IPS-20b (cell line): ENCODE results near the gene RAB30.

Experiments
- H3K27ac ChIP-seq: one replicate; pipeline ENCODE4 v1.5.1; 2013; ENCODE audit warnings: low read length
- H3K27me3 ChIP-seq: 2 replicates; pipeline ENCODE4 v1.6.1; 2013; ENCODE audit warnings: mild to moderate bottlenecking, low read length, inconsistent platforms; ENCODE audit not compliant: insufficient read depth
- H3K36me3 ChIP-seq: 2 replicates; pipeline ENCODE4 v1.6.1; 2013; ENCODE audit warnings: low read depth, mild to moderate bottlenecking, inconsistent platforms, low read length, moderate library complexity; ENCODE audit not compliant: insufficient read depth
- H3K4me1 ChIP-seq: 2 replicates; pipeline ENCODE4 v1.6.1; 2013; ENCODE audit warnings: mild to moderate bottlenecking, control low read depth, inconsistent platforms, low read length, moderate library complexity; ENCODE audit not compliant: insufficient read depth
- H3K4me3 ChIP-seq: 2 replicates; pipeline ENCODE4 v1.5.1; 2013; ENCODE audit warnings: mild to moderate bottlenecking, low read length, inconsistent platforms
- H3K9ac ChIP-seq: 2 replicates; pipeline ENCODE4 v1.6.1; 2013; ENCODE audit warnings: low read depth, mild to moderate bottlenecking, inconsistent platforms, low read length, moderate library complexity
- H3K9me3 ChIP-seq: 2 replicates; pipeline ENCODE4 v1.6.1; 2013; ENCODE audit warnings: mild to moderate bottlenecking, low read depth, low read length, inconsistent platforms; ENCODE audit not compliant: insufficient read depth

RAB30 gene

GRCh38 chr11:82994604-82995230 is 77.0 kb downstream of the RAB30 start:
- Histone ChIP-seq H3K27me3 (no peaks in the 10 kb centered on the region), H3K4me3 (no peak overlapping the region), H3K36me3 (no peaks in the 10 kb centered on the region), H3K9ac (no peak overlapping the region), H3K9me3 (no peaks in the 10 kb centered on the region), H3K27ac (no peak overlapping the region), H3K4me1 (no peaks in the 10 kb centered on the region)

- H3K27ac ChIP-seq = no peak overlapping the region
- H3K9ac ChIP-seq = no peak overlapping the region
- H3K4me3 ChIP-seq = no peak overlapping the region
- H3K36me3 ChIP-seq = no peaks in the 10 kb centered on the region
- no peaks in the 10 kb centered on the region for H3K27me3 ChIP-seq
- H3K9me3 ChIP-seq = no peaks in the 10 kb centered on the region
- H3K4me1 ChIP-seq = no peaks in the 10 kb centered on the region
Measured at GRCh38 chr11:82992223-82992622, 79.5 kb downstream of the RAB30 start.

DNA sequence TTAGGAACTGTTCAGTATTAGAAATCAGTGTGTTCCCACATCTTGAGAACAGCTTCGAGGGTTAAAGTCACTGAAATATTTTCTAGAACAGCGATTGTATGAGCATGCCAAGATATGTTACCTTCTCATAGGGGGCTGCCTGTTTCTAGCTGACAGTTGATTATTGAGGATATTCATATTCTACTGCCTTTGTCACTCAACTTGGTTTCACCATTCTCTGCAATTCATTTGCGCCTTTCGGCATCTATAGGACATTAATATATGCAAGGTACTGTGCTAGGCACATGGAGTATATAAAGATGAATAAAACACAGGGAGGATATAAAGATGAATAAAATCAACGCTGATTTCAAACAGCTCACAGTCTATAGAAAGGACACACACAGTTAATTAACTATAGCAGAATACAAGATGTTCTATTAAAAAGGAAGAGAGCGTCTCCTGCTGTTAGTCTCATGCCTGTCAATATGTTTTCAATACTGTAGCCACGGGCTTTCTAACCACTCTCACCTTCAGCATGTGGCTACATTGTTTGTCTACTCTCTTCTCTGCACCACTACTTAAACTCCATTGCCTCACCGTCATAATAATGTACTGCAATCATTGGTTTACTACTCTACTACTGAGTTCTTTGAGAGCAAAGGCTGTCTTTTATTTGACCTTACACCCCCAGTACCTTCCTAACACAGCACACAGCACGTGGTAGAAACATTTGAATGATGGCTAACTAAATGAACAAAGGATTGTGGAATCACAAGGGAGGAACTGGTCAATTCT is 81.9 kb downstream of the RAB30 start:
- H3K9ac ChIP-seq = no peak overlapping the region

GRCh38 chr11:82988936-82989627 is 82.6 kb downstream of the RAB30 start:
- no peaks in the 10 kb centered on the region for H3K27me3 ChIP-seq
- H3K4me1 ChIP-seq = no peaks in the 10 kb centered on the region
- no peaks in the 10 kb centered on the region for H3K9me3 ChIP-seq
- H3K36me3 ChIP-seq = no peaks in the 10 kb centered on the region
- no peak overlapping the region for H3K27ac ChIP-seq
- H3K9ac ChIP-seq = no peak overlapping the region
- no peak overlapping the region for H3K4me3 ChIP-seq

More for the DNA sequence above, 81.9 kb downstream of the RAB30 start:
- Histone ChIP-seq H3K4me3 (no peak overlapping the region), H3K9me3 (no peaks in the 10 kb centered on the region), H3K27ac (no peak overlapping the region), H3K27me3 (no peaks in the 10 kb centered on the region), H3K4me1 (no peaks in the 10 kb centered on the region), H3K36me3 (no peaks in the 10 kb centered on the region)

DNA sequence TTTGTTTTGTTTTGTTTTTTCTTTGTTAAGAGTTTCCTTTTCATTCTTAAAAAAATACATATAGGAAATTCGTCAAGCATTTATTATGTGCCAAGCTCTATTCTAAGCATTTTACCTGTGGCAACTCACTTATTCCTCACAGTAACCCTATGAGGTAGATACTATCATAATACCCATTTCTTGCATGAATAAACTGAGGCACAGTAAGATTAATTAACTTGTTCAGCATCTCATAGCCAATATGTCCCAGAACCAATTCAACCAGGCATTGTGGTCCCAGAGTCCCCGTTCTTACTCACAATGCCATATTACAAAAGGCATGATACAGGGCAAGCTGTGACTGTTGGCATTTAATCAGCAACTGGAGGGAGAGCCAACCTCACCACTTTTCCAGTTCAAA is 83.7 kb downstream of the RAB30 start:
- no peaks in the 10 kb centered on the region for H3K4me1 ChIP-seq
- H3K36me3 ChIP-seq = no peaks in the 10 kb centered on the region
- H3K27ac ChIP-seq = no peak overlapping the region
- no peaks in the 10 kb centered on the region for H3K9me3 ChIP-seq
- no peak overlapping the region for H3K4me3 ChIP-seq
- H3K9ac ChIP-seq = no peak overlapping the region
- H3K27me3 ChIP-seq = no peaks in the 10 kb centered on the region

DNA sequence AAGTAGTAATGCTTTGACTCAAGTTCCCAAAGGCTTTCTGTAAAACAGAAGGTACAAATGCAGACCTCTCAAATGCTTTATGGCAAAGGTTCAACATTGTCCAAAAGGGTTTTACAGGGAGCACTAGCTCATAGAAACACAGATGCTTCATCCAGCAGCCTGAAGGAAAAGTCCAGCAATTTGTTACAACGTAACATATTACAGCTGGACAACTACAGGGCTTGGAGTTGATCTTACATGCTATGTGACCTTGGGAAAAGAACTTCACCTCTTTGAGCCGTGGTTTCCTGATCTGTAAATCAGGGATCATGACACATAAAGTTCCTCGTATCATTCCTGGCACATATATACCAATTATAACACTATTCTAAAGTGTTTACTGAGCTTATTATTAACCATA is 85.3 kb downstream of the RAB30 start:
- H3K9ac ChIP-seq = no peak overlapping the region
- no peak overlapping the region for H3K27ac ChIP-seq
- H3K36me3 ChIP-seq = no peaks in the 10 kb centered on the region
- H3K4me1 ChIP-seq = no peaks in the 10 kb centered on the region
- H3K4me3 ChIP-seq = no peak overlapping the region
- no peaks in the 10 kb centered on the region for H3K27me3 ChIP-seq
- no peaks in the 10 kb centered on the region for H3K9me3 ChIP-seq

DNA sequence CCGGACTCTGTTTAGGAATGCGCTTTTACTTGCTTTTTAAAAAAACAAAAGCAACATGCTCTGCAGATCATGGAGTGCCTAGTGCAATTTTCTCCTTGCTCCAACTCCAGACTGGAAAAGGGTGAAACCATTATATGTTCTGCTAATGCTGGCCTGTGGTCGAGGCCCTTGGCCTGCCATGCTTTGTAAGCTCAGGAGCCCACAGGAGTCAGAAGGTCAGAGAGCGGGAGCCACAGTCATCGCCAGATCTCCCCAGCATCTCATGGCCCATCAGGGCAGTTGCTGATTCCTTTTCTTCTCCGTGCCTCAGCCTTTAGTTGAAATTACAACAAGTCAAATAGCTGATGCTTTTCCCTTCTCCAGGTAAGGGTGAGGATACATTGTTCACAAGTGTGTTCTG is 89.8 kb downstream of the RAB30 start:
- H3K36me3 ChIP-seq = no peaks in the 10 kb centered on the region
- no peaks in the 10 kb centered on the region for H3K4me1 ChIP-seq
- H3K9ac ChIP-seq = no peak overlapping the region
- no peak overlapping the region for H3K4me3 ChIP-seq
- no peak overlapping the region for H3K27ac ChIP-seq
- no peaks in the 10 kb centered on the region for H3K27me3 ChIP-seq
- H3K9me3 ChIP-seq = no peaks in the 10 kb centered on the region

DNA sequence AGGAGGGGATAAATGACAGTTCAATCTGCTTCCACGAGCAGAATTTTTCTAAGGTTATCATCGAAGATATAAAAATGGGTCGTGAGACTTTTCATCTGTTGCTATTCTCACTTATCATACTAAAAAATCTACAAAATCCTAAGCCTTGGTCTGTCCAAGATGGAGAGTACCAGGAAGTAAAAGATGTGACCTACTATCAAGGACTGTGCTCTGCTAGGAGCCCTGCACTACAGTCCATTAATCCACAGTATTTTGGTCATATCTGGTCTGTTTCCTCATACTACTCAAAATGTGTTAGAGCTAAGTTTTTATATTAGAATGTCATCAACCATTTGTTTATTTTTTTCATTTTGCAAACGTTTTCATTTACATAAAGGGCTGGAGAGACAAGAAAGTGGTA is 90.8 kb downstream of the RAB30 start:
- Histone ChIP-seq H3K9me3 (no peaks in the 10 kb centered on the region), H3K27ac (no peak overlapping the region), H3K9ac (no peak overlapping the region), H3K27me3 (no peaks in the 10 kb centered on the region), H3K4me3 (no peak overlapping the region), H3K4me1 (no peaks in the 10 kb centered on the region), H3K36me3 (no peaks in the 10 kb centered on the region)

- Histone ChIP-seq H3K9me3 (no peaks in the 10 kb centered on the region), H3K27me3 (no peaks in the 10 kb centered on the region), H3K9ac (no peak overlapping the region), H3K4me1 (no peaks in the 10 kb centered on the region), H3K27ac (no peak overlapping the region), H3K36me3 (no peaks in the 10 kb centered on the region), H3K4me3 (no peak overlapping the region)
Measured at GRCh38 chr11:82980292-82980691, 91.4 kb downstream of the RAB30 start.

DNA sequence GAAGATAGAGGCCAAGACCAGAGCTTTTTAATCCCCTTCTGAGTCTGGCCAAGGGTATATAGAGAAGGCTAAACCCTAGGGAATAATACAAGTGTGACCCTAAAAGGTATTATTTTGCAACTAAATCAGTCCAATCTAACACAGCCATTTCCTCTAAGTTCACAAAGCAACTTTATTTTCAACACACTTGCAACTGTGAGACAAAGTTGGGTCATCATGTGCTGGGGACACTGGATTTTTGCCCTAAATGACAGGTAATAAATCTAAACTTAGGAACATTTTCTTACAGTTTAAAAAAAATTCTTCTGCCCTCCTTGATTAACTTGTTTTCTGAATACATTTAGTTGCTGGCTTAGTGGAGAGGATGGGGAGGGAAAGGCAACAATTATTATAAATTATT is 91.9 kb downstream of the RAB30 start:
- Histone ChIP-seq H3K27ac (no peak overlapping the region), H3K9ac (no peak overlapping the region), H3K4me1 (no peaks in the 10 kb centered on the region), H3K4me3 (no peak overlapping the region), H3K36me3 (no peaks in the 10 kb centered on the region), H3K27me3 (no peaks in the 10 kb centered on the region), H3K9me3 (no peaks in the 10 kb centered on the region)

GRCh38 chr11:82978422-82979099 is 93.1 kb downstream of the RAB30 start:
- no peaks in the 10 kb centered on the region for H3K36me3 ChIP-seq
- H3K9ac ChIP-seq = no peak overlapping the region
- H3K4me1 ChIP-seq = no peaks in the 10 kb centered on the region
- H3K4me3 ChIP-seq = no peak overlapping the region
- no peaks in the 10 kb centered on the region for H3K27me3 ChIP-seq
- no peak overlapping the region for H3K27ac ChIP-seq
- H3K9me3 ChIP-seq = no peaks in the 10 kb centered on the region
